HG03159 (cell line): ENCODE data around the gene GPATCH8.
"Not testable (repeated sequence)": the region's sequence is repeated elsewhere in the genome, so short reads cannot be mapped to it uniquely, and the experiment has no call there.

Experiments
- ATAC-seq: cut with Tn5 transposase; IDR thresholded peaks from one replicate; pipeline ENCODE4 v1.9.1; 2021; ENCODE audit warnings: mild to moderate bottlenecking, moderate library complexity; ENCODE audit not compliant: unreplicated experiment

GPATCH8 gene

GRCh38 chr17:44527954-44528353, 24.7 kb upstream of the GPATCH8 start:
- no peak for ATAC-seq

GRCh38 chr17:44527102-44527501, 23.9 kb upstream of the GPATCH8 start:
- ATAC-seq: no peak

GRCh38 chr17:44523672-44523972, 20.4 kb upstream of the GPATCH8 start:
- no peak for ATAC-seq

- ATAC-seq: no peak
Measured at GRCh38 chr17:44522883-44523671, 19.9 kb upstream of the GPATCH8 start.

- no peak for ATAC-seq
Measured at GRCh38 chr17:44518032-44518431, 14.8 kb upstream of the GPATCH8 start.

- ATAC-seq: not testable (repeated sequence)
Measured at GRCh38 chr17:44511241-44512134, 8.3 kb upstream of the GPATCH8 start.

- ATAC-seq: not testable (repeated sequence)
Measured at GRCh38 chr17:44506939-44507604, 3.9 kb upstream of the GPATCH8 start.

GRCh38 chr17:44502598-44503146, 534 bp downstream of the GPATCH8 start:
- peak; percentile 16 for ATAC-seq

GRCh38 chr17:44501866-44502375, 1.3 kb downstream of the GPATCH8 start:
- ATAC-seq: no peak

- ATAC-seq: no peak
Measured at GRCh38 chr17:44499722-44500121, 3.5 kb downstream of the GPATCH8 start.

- ATAC-seq: no peak
Measured at GRCh38 chr17:44496815-44497214, 6.4 kb downstream of the GPATCH8 start.

- ATAC-seq: no peak
Measured at GRCh38 chr17:44493339-44493738, 9.9 kb downstream of the GPATCH8 start.

- ATAC-seq: no peak
Measured at GRCh38 chr17:44492706-44493272, 10.4 kb downstream of the GPATCH8 start.

- ATAC-seq: no peak
Measured at GRCh38 chr17:44489581-44489980, 13.6 kb downstream of the GPATCH8 start.

- ATAC-seq: no peak
Measured at GRCh38 chr17:44487170-44487569, 16.0 kb downstream of the GPATCH8 start.

GRCh38 chr17:44473367-44473766, 29.8 kb downstream of the GPATCH8 start:
- ATAC-seq: no peak

- ATAC-seq: no peak
Measured at GRCh38 chr17:44469676-44470075, 33.5 kb downstream of the GPATCH8 start.

GRCh38 chr17:44467108-44467507, 36.1 kb downstream of the GPATCH8 start:
- no peak for ATAC-seq

GRCh38 chr17:44466339-44466738, 36.9 kb downstream of the GPATCH8 start:
- no peak for ATAC-seq

GRCh38 chr17:44465897-44466296, 37.3 kb downstream of the GPATCH8 start:
- no peak for ATAC-seq

- ATAC-seq: no peak
Measured at GRCh38 chr17:44465276-44465675, 37.9 kb downstream of the GPATCH8 start.
